GM23248 (cell line): Measurements from ENCODE around the gene PDE6G. TPM values are rescaled to one million over a fixed set of nuclear protein-coding genes. Genes with fewer than 3 reads are reported as not detected.
A peak's percentile ranks its signal among the peaks of the same experiment; 100 is the strongest.
"Not testable (repeated sequence)": the region's sequence is repeated elsewhere in the genome, so short reads cannot be mapped to it uniquely, and the experiment has no call there.

Experiments
- DNase-seq: peaks from one replicate; pipeline ENCODE4 v3.0.0-alpha.2; 2015
- H2AFZ ChIP-seq: fragments of 200-600 bp; sonication (generic); 2 replicates; pipeline ENCODE4 v1.6.1; 2016; ENCODE audit warnings: antibody characterized with exemption
- H3F3A ChIP-seq: fragments of 200-600 bp; sonication (generic); 2 replicates; pipeline ENCODE4 v1.6.1; 2016; ENCODE audit warnings: mild to moderate bottlenecking, antibody characterized with exemption, mixed run types; ENCODE audit not compliant: insufficient read depth
- H3K27ac ChIP-seq: fragments of 200-600 bp; sonication (generic); 2 replicates; pipeline ENCODE4 v1.5.1; 2016; ENCODE audit warnings: mild to moderate bottlenecking
- H3K27me3 ChIP-seq: fragments of 200-600 bp; sonication (generic); replicated peaks from 2 replicates; pipeline ENCODE4 v1.6.1; 2016; ENCODE audit warnings: mild to moderate bottlenecking; ENCODE audit not compliant: insufficient read depth
- H3K36me3 ChIP-seq: fragments of 200-600 bp; sonication (generic); 2 replicates; pipeline ENCODE4 v1.6.1; 2016; ENCODE audit warnings: low read depth, mild to moderate bottlenecking
- H3K4me1 ChIP-seq: fragments of 200-600 bp; sonication (generic); 2 replicates; pipeline ENCODE4 v1.6.1; 2016; ENCODE audit warnings: mild to moderate bottlenecking; ENCODE audit not compliant: insufficient read depth
- H3K4me2 ChIP-seq: fragments of 200-600 bp; sonication (generic); one replicate; pipeline ENCODE4 v1.6.1; 2016; ENCODE audit warnings: mild to moderate bottlenecking; ENCODE audit not compliant: unreplicated experiment
- H3K4me3 ChIP-seq: fragments of 200-600 bp; sonication (generic); 2 replicates; pipeline ENCODE4 v1.5.1; 2016; ENCODE audit warnings: mild to moderate bottlenecking
- H3K79me2 ChIP-seq: fragments of 200-600 bp; sonication (generic); 2 replicates; pipeline ENCODE4 v1.6.1; 2016; ENCODE audit warnings: mild to moderate bottlenecking; ENCODE audit not compliant: insufficient read depth
- H3K9ac ChIP-seq: fragments of 200-600 bp; sonication (generic); 2 replicates; pipeline ENCODE4 v1.6.1; 2016; ENCODE audit warnings: mild to moderate bottlenecking
- H3K9me2 ChIP-seq: fragments of 200-600 bp; sonication (generic); 2 replicates; pipeline ENCODE4 v1.6.1; 2016; ENCODE audit warnings: mixed run types, mild to moderate bottlenecking, moderate library complexity; ENCODE audit not compliant: insufficient read depth
- H3K9me3 ChIP-seq: fragments of 200-600 bp; sonication (generic); one replicate; pipeline ENCODE4 v1.6.1; 2017; ENCODE audit warnings: low read depth
- H4K20me1 ChIP-seq: fragments of 200-600 bp; sonication (generic); 2 replicates; pipeline ENCODE4 v1.6.0; 2016; ENCODE audit not compliant: insufficient read depth
- EZH2 ChIP-seq: fragments of 200-600 bp; sonication (generic); IDR thresholded peaks from 2 replicates; pipeline ENCODE4 v1.6.1; 2018; ENCODE audit warnings: antibody characterized with exemption, mild to moderate bottlenecking; ENCODE audit not compliant: insufficient read depth, poor library complexity, severe bottlenecking
- EZH2phosphoT487 ChIP-seq: fragments of 200-600 bp; sonication (generic); IDR thresholded peaks from 2 replicates; pipeline ENCODE4 v1.6.1; 2018; ENCODE audit warnings: antibody characterized with exemption, moderate library complexity, mild to moderate bottlenecking, low read depth; ENCODE audit not compliant: insufficient read depth
- WGBS, 2 experiments: methylation state at CpG; one replicate each; pipeline ENCODE4 v1.1.6; 2015 to 2017; ENCODE audit warnings: low lambda C conversion rate in 2 of 2, low coverage in 1 of 2; ENCODE audit errors: missing lambda C conversion rate in 2 of 2; 5-methylcytosine and 5-hydroxymethylcytosine counted together
- in situ Hi-C: fragments of 300-500 bp; cut with MboI; formaldehyde crosslinking; loops from 2 replicates; pipeline ENCODE4 v1.15.0; 2020
- polyA plus RNA-seq: library from polyadenylated mRNA; unstranded; fragments of >200 nt; fragmentation: Nextera tagmentation; extraction: Ambion mirVana; gene quantifications from 2 replicates; pipeline ENCODE4 v1.2.1, GENCODE V29; 2016
- total RNA-seq: library from RNA; depleted of rRNA; stranded (reverse); fragments of >200 nt; shearing (Covaris generic); gene quantifications from 2 replicates; pipeline ENCODE4 v1.2.3, GENCODE V29; 2014

Gene PDE6G
- total and polyA plus RNA-seq, 2 experiments from 2014 or later = not detected

DNA sequence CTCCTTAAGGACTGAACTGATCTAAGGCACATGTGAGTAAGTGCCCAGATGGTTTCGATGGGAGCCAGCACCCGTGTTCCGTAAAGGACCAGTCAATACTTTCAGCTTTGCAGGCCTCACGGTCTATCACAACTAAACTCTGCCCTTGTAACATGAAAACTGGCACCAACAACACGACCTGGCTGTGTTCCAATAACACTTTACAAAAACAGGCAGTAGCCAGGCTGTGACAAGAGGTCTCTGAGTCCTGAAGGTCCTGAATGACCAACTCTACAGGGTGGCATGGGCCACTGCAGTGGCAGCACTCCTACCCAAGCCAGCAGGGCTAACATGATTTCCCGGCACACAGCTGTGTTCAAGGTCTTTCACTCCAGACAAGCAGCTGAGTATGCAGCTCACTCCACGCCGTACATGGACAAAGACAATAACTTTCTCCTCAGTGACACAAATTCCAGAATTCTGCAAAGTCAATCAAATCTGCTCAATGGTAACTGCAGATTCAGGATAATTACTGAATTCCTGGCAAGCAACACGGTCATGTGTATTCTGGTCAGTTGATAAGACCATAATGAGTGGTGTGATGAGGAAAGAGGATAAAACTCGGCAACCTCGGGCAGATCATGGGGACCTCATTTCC is 34.7 kb downstream of the PDE6G start:
- H3K36me3 ChIP-seq = peaks cover 44% of the 10 kb centered on the region
- no peak overlapping the region for H3K9ac ChIP-seq
- no peak for TF ChIP-seq EZH2
- TF ChIP-seq EZH2phosphoT487 = no peak
- no peak for DNase-seq
- no peaks in the 10 kb centered on the region for H3K27me3 ChIP-seq
- H4K20me1 ChIP-seq = no peaks in the 10 kb centered on the region
- 87 to 92% methylated on average over 11 of the region's 11 CpGs for WGBS, 2 experiments
- H3K4me1 ChIP-seq = no peaks in the 10 kb centered on the region
- no peaks in the 10 kb centered on the region for H3K9me2 ChIP-seq
- H3K79me2 ChIP-seq = peaks cover 96% of the 10 kb centered on the region
- H3K4me3 ChIP-seq = no peak overlapping the region
- in situ Hi-C loops = no loop called here
- no peaks in the 10 kb centered on the region for H3K9me3 ChIP-seq
- no peak overlapping the region for H2AFZ ChIP-seq
- H3F3A ChIP-seq = peaks cover 7% of the 10 kb centered on the region; the same call in 1 of the 2 replicates
- H3K27ac ChIP-seq = no peak overlapping the region
- no peak overlapping the region for H3K4me2 ChIP-seq

GRCh38 chr17:81618307-81618706 is 38.0 kb downstream of the PDE6G start:
- peaks cover 27% of the 10 kb centered on the region for H3K36me3 ChIP-seq
- DNase-seq, H3K9me2 ChIP-seq, H2AFZ ChIP-seq, in situ Hi-C loops, H3K27me3 ChIP-seq, H3K9ac ChIP-seq, H3K4me2 ChIP-seq, H3K4me3 ChIP-seq, H4K20me1 ChIP-seq, H3K27ac ChIP-seq, H3K9me3 ChIP-seq: not testable (repeated sequence)
- WGBS, 2 experiments = 94% methylated on average over 35 of the region's 36 CpGs; no CpG with 5 or more reads in 1 of the 2 experiments
- H3F3A ChIP-seq = peaks cover 24% of the 10 kb centered on the region
- H3K4me1 ChIP-seq = peaks cover 18% of the 10 kb centered on the region
- peaks cover 97% of the 10 kb centered on the region for H3K79me2 ChIP-seq

- Histone ChIP-seq H3K9me3 (no peaks in the 10 kb centered on the region), H3K4me2 (no peak overlapping the region), H3K9ac (no peak overlapping the region), H3K4me1 (peaks cover 18% of the 10 kb centered on the region), H3K27me3 (no peaks in the 10 kb centered on the region), H4K20me1 (peaks cover 3% of the 10 kb centered on the region; the same call in 1 of the 2 replicates), H3F3A (peaks cover 20% of the 10 kb centered on the region), H3K36me3 (peaks cover 23% of the 10 kb centered on the region), H3K9me2 (no peaks in the 10 kb centered on the region), H3K4me3 (no peak overlapping the region), H3K79me2 (peaks cover 97% of the 10 kb centered on the region), H3K27ac (no peak overlapping the region), H2AFZ (no peak overlapping the region)
- no peak for TF ChIP-seq EZH2phosphoT487
- TF ChIP-seq EZH2 = no peak
- DNase-seq = no peak
- in situ Hi-C loops = no loop called here
- WGBS, 2 experiments = 97 to 100% methylated on average over 7 of the region's 7 CpGs
Observed at GRCh38 chr17:81616877-81617276, 39.5 kb downstream of the PDE6G start.

DNA sequence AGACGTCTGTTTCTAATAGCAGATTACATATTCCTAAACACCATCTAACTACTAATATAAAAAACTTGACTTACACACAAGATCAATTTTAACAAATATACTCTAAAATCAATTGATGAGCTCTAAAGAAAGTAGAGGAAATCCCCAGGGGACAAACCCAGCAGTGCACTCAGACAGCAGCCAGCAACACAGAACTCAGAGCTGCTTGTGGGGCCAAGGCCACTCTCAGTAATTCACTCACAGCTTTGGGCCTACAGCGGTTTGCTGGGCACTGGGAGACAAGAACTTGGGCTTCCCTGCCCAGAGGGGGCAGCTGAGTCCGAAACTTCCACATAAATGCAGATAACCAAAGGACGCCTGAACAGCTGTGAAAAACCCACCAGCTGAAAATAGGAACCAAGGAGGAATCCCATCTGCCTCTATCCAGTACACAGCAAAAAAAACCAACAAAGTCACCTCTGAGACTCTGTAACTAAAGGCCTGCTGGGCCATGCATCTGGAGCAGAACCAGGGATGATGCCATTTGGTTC is 40.9 kb downstream of the PDE6G start:
- no peaks in the 10 kb centered on the region for H3K9me3 ChIP-seq
- H3K36me3 ChIP-seq = peaks cover 16% of the 10 kb centered on the region
- H3K27me3 ChIP-seq = no peaks in the 10 kb centered on the region
- 78 to 83% methylated on average over 4 of the region's 4 CpGs for WGBS, 2 experiments
- in situ Hi-C loops = no loop called here
- no peak overlapping the region for H3K4me3 ChIP-seq
- H3K4me2 ChIP-seq = peak overlapping the region; percentile 72
- peaks cover 19% of the 10 kb centered on the region for H3F3A ChIP-seq
- no peak for DNase-seq
- TF ChIP-seq EZH2phosphoT487 (no peak), EZH2 (no peak)
- no peak overlapping the region for H2AFZ ChIP-seq
- H3K9me2 ChIP-seq = no peaks in the 10 kb centered on the region
- H3K27ac ChIP-seq = peak overlapping the region; percentile 97
- peak overlapping the region; percentile 78 for H3K9ac ChIP-seq
- H3K79me2 ChIP-seq = peaks cover 91% of the 10 kb centered on the region
- H3K4me1 ChIP-seq = peaks cover 18% of the 10 kb centered on the region
- H4K20me1 ChIP-seq = peaks cover 3% of the 10 kb centered on the region; the same call in 1 of the 2 replicates
